ENCODE measurements around the gene GH2. TPM values are rescaled to one million over a fixed set of nuclear protein-coding genes. Genes with fewer than 3 reads are reported as not detected.
A peak's percentile ranks its signal among the peaks of the same experiment; 100 is the strongest.

Gene GH2
- not detected for total RNA-seq

DNA sequence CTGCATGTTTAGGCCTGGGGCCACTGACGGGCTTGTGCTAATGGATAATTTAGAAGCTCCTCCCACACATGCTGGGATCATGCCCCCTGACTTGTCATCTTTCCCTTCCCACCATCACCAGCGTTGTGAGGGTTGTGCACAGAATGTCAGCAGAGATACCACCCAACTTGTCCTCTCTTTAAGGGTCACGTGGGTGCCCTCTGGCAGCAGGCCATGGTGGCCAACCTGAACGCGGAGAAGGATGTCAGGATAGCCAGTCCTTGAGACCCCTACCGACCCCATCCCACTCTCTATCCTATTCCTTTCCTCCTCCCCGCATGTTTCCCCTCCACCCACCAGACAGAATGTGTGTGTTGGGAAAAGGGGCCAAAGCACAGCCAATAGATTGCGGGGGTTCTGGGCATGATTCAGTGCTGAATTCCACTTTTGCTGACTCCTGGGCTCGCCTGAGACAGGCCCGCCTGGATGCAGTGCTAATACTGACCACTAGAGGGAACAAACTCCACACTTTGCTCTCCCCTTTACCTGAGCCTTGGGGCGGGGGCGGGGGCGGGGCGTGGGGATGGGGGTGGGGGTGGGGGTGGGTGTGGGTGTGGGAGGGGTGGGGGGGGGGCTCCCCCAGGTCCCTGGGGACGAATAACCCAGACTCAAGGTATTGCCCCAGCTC, at the start of gene GH2:
GH2 (minus strand) TSS at position 10 of the 667 bp plus-strand sequence. CDS start 143 bp downstream, outside the sequence.
- TF ChIP-seq, protein P1, sequence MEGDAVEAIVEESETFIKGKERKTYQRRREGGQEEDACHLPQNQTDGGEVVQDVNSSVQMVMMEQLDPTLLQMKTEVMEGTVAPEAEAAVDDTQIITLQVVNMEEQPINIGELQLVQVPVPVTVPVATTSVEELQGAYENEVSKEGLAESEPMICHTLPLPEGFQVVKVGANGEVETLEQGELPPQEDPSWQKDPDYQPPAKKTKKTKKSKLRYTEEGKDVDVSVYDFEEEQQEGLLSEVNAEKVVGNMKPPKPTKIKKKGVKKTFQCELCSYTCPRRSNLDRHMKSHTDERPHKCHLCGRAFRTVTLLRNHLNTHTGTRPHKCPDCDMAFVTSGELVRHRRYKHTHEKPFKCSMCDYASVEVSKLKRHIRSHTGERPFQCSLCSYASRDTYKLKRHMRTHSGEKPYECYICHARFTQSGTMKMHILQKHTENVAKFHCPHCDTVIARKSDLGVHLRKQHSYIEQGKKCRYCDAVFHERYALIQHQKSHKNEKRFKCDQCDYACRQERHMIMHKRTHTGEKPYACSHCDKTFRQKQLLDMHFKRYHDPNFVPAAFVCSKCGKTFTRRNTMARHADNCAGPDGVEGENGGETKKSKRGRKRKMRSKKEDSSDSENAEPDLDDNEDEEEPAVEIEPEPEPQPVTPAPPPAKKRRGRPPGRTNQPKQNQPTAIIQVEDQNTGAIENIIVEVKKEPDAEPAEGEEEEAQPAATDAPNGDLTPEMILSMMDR (IDR thresholded peaks at IDR 0.05) = peak; percentile 49 to 64
- no peaks in the 10 kb centered on the region for H3K9me3 ChIP-seq
- H3K4me1 ChIP-seq = no peaks in the 10 kb centered on the region
- DNase-seq (ENCODE audit: low spot score) = peak; percentile 60
- H3K27me3 ChIP-seq = no peaks in the 10 kb centered on the region
- no peak within 1 kb of the TSS for H3K27ac ChIP-seq
- no peaks in the 10 kb centered on the region for H3K36me3 ChIP-seq
- no peak within 1 kb of the TSS for H3K4me3 ChIP-seq

DNA sequence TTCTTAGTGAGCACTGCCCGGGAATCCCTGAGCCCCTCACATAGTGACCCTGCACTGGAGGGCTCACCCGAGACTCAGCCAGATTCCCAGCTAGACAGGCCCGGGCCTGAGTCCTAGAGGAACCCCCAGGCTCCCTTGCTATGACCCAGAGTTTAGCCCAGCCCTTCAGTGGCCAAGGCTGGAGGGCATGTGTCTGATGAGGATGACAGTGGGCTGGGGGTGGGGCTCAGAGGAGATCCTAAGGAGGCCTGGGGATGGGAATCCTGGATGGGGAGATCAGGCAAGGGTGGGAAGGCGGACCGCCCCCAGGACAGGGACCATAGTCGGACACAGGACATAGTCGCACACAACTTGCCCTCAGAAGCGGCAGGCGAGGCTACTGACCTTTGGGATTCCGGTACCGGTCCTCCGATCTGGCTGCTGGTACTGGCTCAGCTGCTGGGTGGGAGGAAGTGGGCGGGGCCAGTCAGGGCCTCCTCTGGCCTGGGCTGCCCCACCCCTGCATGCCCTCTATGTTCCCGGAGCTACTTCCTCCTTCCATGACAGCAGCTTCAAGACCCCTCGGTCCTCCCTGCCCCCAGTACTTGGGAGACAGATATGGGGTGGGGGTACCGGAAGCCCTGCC, 49.3 kb upstream of the GH2 start:
- TF ChIP-seq, protein P1 (IDR thresholded peaks at IDR 0.05) = no peak
- H3K36me3 ChIP-seq = no peaks in the 10 kb centered on the region
- peak overlapping the region; percentile 14 to 23 for H3K4me3 ChIP-seq
- peak overlapping the region; percentile 32 to 71 for H3K27ac ChIP-seq
- no peaks in the 10 kb centered on the region for H3K27me3 ChIP-seq
- H3K9me3 ChIP-seq = no peaks in the 10 kb centered on the region
- H3K4me1 ChIP-seq = peaks cover 0 to 20% of the 10 kb centered on the region in 2 donors
- DNase-seq (ENCODE audit: low spot score) = peak; percentile 79

DNA sequence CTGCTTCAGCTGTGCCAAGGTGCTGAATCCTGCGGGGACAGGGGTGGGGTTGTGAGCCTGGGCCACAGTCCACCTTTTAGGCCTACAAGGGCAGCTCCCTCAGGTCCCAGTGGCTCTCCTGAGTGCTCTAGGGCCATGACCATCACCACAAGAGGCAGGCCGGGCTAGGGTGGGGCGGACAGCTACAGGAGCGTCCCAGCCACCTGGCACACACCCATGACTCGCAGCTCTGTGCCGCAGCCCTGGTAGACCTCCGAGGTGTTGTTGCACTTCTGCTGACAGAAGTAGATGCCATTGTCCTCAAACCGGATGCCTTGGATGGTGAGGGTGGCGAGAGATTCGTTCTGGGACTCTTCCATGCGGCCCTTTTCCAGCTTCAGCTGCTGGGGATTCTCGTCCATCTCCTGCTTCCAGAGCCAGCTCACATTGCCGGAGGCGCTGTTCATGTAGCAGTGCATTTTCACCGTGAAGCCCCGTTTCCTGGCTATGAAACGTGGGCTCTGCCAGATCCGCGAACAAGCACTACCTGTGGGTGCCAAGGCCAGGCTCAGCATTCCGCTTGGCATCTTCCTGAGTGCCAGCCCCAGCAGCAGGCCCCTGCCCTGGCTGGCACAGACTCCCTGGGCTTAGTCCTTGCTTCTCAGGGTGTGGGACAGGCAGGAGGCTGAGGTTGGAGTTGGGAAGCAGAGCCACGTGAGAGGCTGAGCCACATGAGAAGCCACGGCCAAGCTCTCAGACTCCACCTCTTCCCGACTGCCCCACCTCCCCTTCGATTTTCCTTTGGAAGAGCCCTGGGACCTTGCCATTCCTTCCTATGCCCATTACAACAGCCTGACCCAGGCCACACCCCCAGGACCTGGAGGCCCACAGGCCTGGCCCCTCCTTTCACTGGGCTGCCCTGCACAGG, 48.4 kb upstream of the GH2 start:
- TF ChIP-seq, protein P1 (IDR thresholded peaks at IDR 0.05) = no peak
- no peaks in the 10 kb centered on the region for H3K27me3 ChIP-seq
- no peaks in the 10 kb centered on the region for H3K9me3 ChIP-seq
- peak overlapping the region; percentile 32 to 71 for H3K27ac ChIP-seq
- DNase-seq (ENCODE audit: low spot score) = no peak
- no peak overlapping the region for H3K4me3 ChIP-seq
- H3K36me3 ChIP-seq = no peaks in the 10 kb centered on the region
- peaks cover 0 to 20% of the 10 kb centered on the region in 2 donors for H3K4me1 ChIP-seq

DNA sequence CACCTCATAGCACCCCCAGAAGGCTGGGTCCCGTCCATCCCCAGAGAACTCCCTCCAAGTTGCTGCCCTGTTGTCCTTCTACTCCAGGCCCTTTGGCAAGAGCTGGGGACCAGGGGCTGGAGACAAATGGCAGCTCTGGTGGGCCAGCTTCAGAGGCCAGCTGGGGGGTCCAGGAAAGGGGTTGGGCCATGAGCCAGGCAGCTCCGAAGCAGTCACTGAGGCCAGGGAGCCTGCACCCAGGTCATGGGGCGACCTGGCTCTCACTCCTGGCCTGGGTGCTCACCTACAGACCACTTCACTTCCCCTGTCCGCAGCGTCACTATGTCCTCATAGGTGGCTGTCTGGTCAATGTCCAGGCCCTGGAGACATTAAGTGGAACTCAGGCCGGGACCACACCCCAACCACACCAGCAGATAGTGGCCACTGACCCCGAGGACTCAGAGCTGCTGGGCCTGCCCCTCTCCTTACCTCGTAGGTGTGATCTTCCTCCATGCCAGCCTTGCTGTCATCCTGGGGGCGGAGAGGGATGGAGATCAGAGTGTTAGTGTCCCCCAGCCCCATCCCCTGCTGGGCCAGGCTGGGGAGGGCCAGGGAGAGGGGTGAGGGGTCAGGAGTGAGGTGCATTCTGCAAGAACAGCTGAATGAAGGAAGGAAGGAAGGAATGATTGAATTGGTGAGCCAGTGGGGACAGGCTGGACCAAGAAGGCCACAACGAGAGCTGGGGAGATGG, 47.4 kb upstream of the GH2 start:
- TF ChIP-seq, protein P1 (IDR thresholded peaks at IDR 0.05) = no peak
- no peaks in the 10 kb centered on the region for H3K9me3 ChIP-seq
- no peaks in the 10 kb centered on the region for H3K36me3 ChIP-seq
- DNase-seq (ENCODE audit: low spot score) = no peak
- H3K27ac ChIP-seq = no peak overlapping the region
- H3K4me3 ChIP-seq = no peak overlapping the region
- H3K4me1 ChIP-seq = peaks cover 0 to 20% of the 10 kb centered on the region in 2 donors
- no peaks in the 10 kb centered on the region for H3K27me3 ChIP-seq

DNA sequence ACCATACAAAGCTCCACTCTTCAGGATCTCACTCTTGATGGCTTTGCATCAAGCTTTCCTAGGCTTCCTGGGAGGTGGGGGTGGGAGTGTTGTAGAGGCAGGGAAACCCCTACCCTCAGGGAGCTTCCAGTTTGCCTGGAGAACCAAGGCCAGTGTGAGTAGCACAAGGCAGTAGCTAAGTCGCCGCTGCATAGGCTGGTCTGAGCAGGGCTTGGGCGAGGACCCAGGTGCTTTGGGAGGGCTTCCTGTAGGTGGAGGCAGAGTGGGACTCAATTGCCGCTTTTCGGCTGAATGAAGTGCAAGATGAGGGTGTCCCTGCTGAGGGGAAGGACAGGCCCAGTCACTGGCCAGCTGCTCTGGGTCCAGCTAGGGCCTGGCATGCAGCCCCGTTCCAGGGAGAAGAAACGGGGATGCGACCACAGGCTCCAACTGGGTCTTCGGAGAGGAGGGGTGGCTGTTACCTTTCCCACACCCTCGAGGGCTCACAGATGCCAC, 46.5 kb upstream of the GH2 start:
- no peak overlapping the region for H3K4me3 ChIP-seq
- TF ChIP-seq, protein P1 (IDR thresholded peaks at IDR 0.05) = no peak
- H3K9me3 ChIP-seq = no peaks in the 10 kb centered on the region
- peaks cover 0 to 20% of the 10 kb centered on the region in 2 donors for H3K4me1 ChIP-seq
- no peak for DNase-seq (ENCODE audit: low spot score)
- no peak overlapping the region for H3K27ac ChIP-seq
- no peaks in the 10 kb centered on the region for H3K27me3 ChIP-seq
- H3K36me3 ChIP-seq = no peaks in the 10 kb centered on the region

All from right atrium auricular region (tissue), 2 donors.